ENCODE data around the gene RNF207. TPM values are rescaled to one million over a fixed set of nuclear protein-coding genes. Genes with fewer than 3 reads are reported as not detected.

RNF207 gene
- total and polyA plus RNA-seq, 2 of the 13 experiments (the other 11 are each of a cell fraction or from before 2014, with no cell fraction given): 9.8 to 15.9 TPM

- 33% methylated on average over 5 of the region's 5 CpGs for WGBS (ENCODE audit: low lambda C conversion rate)
- Histone ChIP-seq H3K27ac (ENCODE audit: extremely low read length, insufficient read depth, low read length) (no peak overlapping the region), H2AFZ (ENCODE audit: low read length) (no peak overlapping the region), H3K4me1 (ENCODE audit: insufficient read depth, low read length) (peaks cover 11% of the 10 kb centered on the region), H3K4me3 (replicated peaks in 1 of 3; ENCODE audit: insufficient read depth in 1 of 3, low read depth in 2 of 3, low read length in 3 of 3) (no peak overlapping the region), H3K79me2 (ENCODE audit: insufficient read depth, low read length) (no peaks in the 10 kb centered on the region), H3K27me3 (ENCODE audit: control insufficient read depth in 1 of 2, insufficient read depth in 2 of 2, low read length in 2 of 2) (peaks cover 7 to 44% of the 10 kb centered on the region in 2 experiments), H4K20me1 (ENCODE audit: insufficient read depth, low read length) (peaks cover 12% of the 10 kb centered on the region; the same call in 1 of the 2 replicates), H3K4me2 (ENCODE audit: low read depth, low read length) (no peak overlapping the region), H3K9ac (ENCODE audit: insufficient read depth, low read depth, low read length) (no peak overlapping the region), H3K36me3 (replicated peaks in 1 of 2; ENCODE audit: control insufficient read depth in 1 of 2, insufficient read depth in 2 of 2, low read length in 2 of 2) (no peaks in the 10 kb centered on the region), H3K9me3 (ENCODE audit: low read length) (no peaks in the 10 kb centered on the region)
- no TSS peak for BruUV-seq (replicated peaks)
- ATAC-seq: no peak
- FAIRE-seq: no peak
- in situ Hi-C loops (cut with HindIII; ENCODE audit: extremely low pct_ligation_motif_present, low pct_unique_long_range_greater_than_20kb): no loop called here
- ChIA-PET POLR2A (interaction anchor here (1.0 kb wide), 1 partner anchor 19 kb away, joined by 3 read pairs; no protein-coding TSS in a partner anchor), CTCF (ENCODE audit: low intra/inter-chr PET ratio, low total read pairs) (no interaction called here)
- intact Hi-C loops (cut with micrococcal nuclease; ENCODE audit: unreplicated experiment): no loop called here
- TF ChIP-seq ZNF441 (CRISPR knock-in tag; IDR thresholded peaks at IDR 0.05; ENCODE audit: borderline replicate concordance): no peak
- no peak for TF ChIP-seq KDM5A (IDR thresholded peaks at IDR 0.05; ENCODE audit: borderline replicate concordance, low read length)
- no peak for TF ChIP-seq SNAPC2 (CRISPR knock-in tag; IDR thresholded peaks at IDR 0.05)
- no peak for TF ChIP-seq SRF (IDR thresholded peaks at IDR 0.05; ENCODE audit: low read depth, low read length)
- no peak for TF ChIP-seq SETDB1 (CRISPR knock-in tag; IDR thresholded peaks at IDR 0.05; ENCODE audit: borderline replicate concordance)
- TF ChIP-seq ZNF775 (CRISPR knock-in tag; IDR thresholded peaks at IDR 0.05; ENCODE audit: borderline replicate concordance): no peak
- no peak for TF ChIP-seq ZBTB43 (CRISPR knock-in tag; conservative IDR thresholded peaks at IDR 0.05)
- no peak for TF ChIP-seq TOE1 (CRISPR knock-in tag; IDR thresholded peaks at IDR 0.05)
- TF ChIP-seq MAZ (IDR thresholded peaks at IDR 0.05; ENCODE audit: borderline replicate concordance, low read depth, low read length): no peak
- no peak for TF ChIP-seq MAZ (CRISPR knock-in tag; IDR thresholded peaks at IDR 0.05; ENCODE audit: low read depth)
- DNase-seq (ENCODE audit: low spot score): no peak
Measured at GRCh38 chr1:6176779-6177178, 29.1 kb upstream of the RNF207 start.
